Stimulated activated naive CD4-positive, alpha-beta T cell treated with Interleukin-2 at 50 U/mL for 16 hours (primary cell): ENCODE measurements around the gene PRTFDC1.

Source experiments
- DNase-seq: peaks from one replicate; lab custom pipeline; 2025; lab: John Stamatoyannopoulos, UW

Gene PRTFDC1

GRCh38 chr10:24872790-24873182 is 79.6 kb downstream of the PRTFDC1 start:
- DNase-seq: no peak

GRCh38 chr10:24872049-24872789 is 80.2 kb downstream of the PRTFDC1 start:
- no peak for DNase-seq

GRCh38 chr10:24871011-24871935 is 81.1 kb downstream of the PRTFDC1 start:
- no peak for DNase-seq

GRCh38 chr10:24869354-24870015 is 82.9 kb downstream of the PRTFDC1 start:
- DNase-seq: no peak

GRCh38 chr10:24866604-24867583 is 85.5 kb downstream of the PRTFDC1 start:
- DNase-seq: no peak

GRCh38 chr10:24865783-24866182 is 86.6 kb downstream of the PRTFDC1 start:
- DNase-seq: no peak

- no peak for DNase-seq
Measured at GRCh38 chr10:24862589-24862988, 89.8 kb downstream of the PRTFDC1 start.

GRCh38 chr10:24858288-24859270 is 93.8 kb downstream of the PRTFDC1 start:
- DNase-seq: no peak

GRCh38 chr10:24857031-24857725 is 95.2 kb downstream of the PRTFDC1 start:
- DNase-seq: no peak

GRCh38 chr10:24854256-24854655 is 98.2 kb downstream of the PRTFDC1 start:
- no peak for DNase-seq

- no peak for DNase-seq
Measured at GRCh38 chr10:24853661-24854060, 98.7 kb downstream of the PRTFDC1 start.

GRCh38 chr10:24851629-24852028 is 100.8 kb downstream of the PRTFDC1 start:
- DNase-seq: no peak

GRCh38 chr10:24850727-24851296 is 101.6 kb downstream of the PRTFDC1 start:
- no peak for DNase-seq

- no peak for DNase-seq
Measured at GRCh38 chr10:24849501-24850299, 102.7 kb downstream of the PRTFDC1 start.

- no peak for DNase-seq
Measured at GRCh38 chr10:24849051-24849450, 103.4 kb downstream of the PRTFDC1 start.

- DNase-seq: no peak
Measured at GRCh38 chr10:24848195-24848594, 104.2 kb downstream of the PRTFDC1 start.

- DNase-seq: no peak
Measured at GRCh38 chr10:24847112-24848070, 105.0 kb downstream of the PRTFDC1 start.
